Activated T-cell treated with anti-CD3 and anti-CD28 coated beads, Interleukin-2, amount 50 U/mL, for 72 hours (primary cell): ENCODE data around the gene PRRC2B. TPM values are rescaled to one million over a fixed set of nuclear protein-coding genes. Genes with fewer than 3 reads are reported as not detected.

Experiments used
- ATAC-seq, 2 donors: fragments of 150-1000 bp; cut with Tn5 transposase; replicated peaks in 1 of 2; 2 replicates each; pipeline ENCODE4 v1.10.0; 2021; ENCODE audit warnings: moderate library complexity in 2 of 2, mild to moderate bottlenecking in 1 of 2
- DNase-seq, 2 donors: peaks; one replicate each; pipeline ENCODE4 v3.0.0; 2021 to 2022; ENCODE audit warnings: mixed read lengths in 1 of 2
- H3K27ac Mint-ChIP-seq: one replicate; pipeline ENCODE4 v1.8.0; 2022; ENCODE audit warnings: mild to moderate bottlenecking, moderate library complexity, mixed read lengths
- H3K27me3 Mint-ChIP-seq: one replicate; pipeline ENCODE4 v1.8.0; 2022; ENCODE audit warnings: low read depth, mixed read lengths
- H3K36me3 Mint-ChIP-seq, 2 donors: one replicate each; pipeline ENCODE4 v1.8.0; 2022; ENCODE audit warnings: mixed read lengths in 2 of 2, mild to moderate bottlenecking in 1 of 2; ENCODE audit not compliant: insufficient read depth in 2 of 2
- H3K4me1 Mint-ChIP-seq: one replicate; pipeline ENCODE4 v1.8.0; 2022; ENCODE audit warnings: low read depth, mixed read lengths
- H3K4me3 Mint-ChIP-seq, 2 donors: one replicate each; pipeline ENCODE4 v1.8.0; 2022; ENCODE audit warnings: mild to moderate bottlenecking in 2 of 2, mixed read lengths in 2 of 2, moderate library complexity in 2 of 2
- H3K9me3 Mint-ChIP-seq, 2 donors: one replicate each; pipeline ENCODE4 v1.8.0; 2022; ENCODE audit warnings: mixed read lengths in 2 of 2
- total RNA-seq, 2 donors: library from RNA; stranded (reverse); gene quantifications; one replicate each; pipeline ENCODE4 v1.2.3, GENCODE V29; 2022

PRRC2B gene
- total RNA-seq, 2 donors from 2014 or later: 179 to 214 TPM

DNA sequence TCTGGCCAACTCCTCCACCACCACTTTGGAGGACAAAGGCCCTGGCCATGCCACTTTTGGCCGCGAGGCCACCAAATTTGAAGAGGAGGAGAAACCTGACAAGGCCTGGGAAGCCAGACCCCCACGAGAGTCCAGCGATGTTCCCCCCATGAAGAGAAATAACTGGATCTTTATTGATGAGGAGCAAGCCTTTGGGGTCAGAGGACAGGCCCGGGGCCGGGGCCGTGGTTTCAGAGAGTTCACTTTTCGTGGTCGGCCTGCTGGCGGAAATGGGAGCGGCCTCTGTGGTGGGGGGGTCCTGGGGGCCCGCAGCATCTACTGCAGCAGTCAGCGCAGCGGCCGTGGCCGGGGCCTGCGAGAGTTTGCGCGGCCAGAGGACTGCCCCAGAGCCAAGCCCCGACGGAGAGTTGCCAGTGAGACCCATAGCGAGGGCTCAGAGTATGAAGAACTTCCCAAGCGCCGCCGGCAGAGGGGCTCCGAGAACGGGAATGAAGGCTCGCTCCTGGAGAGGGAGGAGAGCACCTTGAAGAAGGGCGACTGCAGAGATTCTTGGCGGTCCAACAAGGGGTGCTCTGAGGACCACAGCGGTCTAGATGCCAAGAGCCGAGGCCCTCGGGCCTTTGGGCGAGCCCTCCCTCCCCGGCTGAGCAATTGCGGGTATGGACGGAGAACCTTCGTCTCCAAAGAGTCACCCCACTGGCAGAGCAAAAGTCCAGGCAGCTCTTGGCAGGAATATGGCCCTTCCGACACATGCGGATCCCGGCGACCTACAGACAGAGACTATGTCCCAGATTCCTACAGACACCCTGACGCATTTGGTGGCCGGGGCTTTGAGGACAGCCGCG lies 81.4 kb downstream of the PRRC2B start:
- Mint-ChIP-seq H3K9me3 (no peaks in the 10 kb centered on the region), H3K4me1 (peaks cover 16% of the 10 kb centered on the region), H3K27me3 (no peaks in the 10 kb centered on the region), H3K36me3 (peaks cover 11 to 38% of the 10 kb centered on the region in 2 donors), H3K4me3 (no peak overlapping the region), H3K27ac (no peak overlapping the region)
- no peak for ATAC-seq
- no peak for DNase-seq

DNA sequence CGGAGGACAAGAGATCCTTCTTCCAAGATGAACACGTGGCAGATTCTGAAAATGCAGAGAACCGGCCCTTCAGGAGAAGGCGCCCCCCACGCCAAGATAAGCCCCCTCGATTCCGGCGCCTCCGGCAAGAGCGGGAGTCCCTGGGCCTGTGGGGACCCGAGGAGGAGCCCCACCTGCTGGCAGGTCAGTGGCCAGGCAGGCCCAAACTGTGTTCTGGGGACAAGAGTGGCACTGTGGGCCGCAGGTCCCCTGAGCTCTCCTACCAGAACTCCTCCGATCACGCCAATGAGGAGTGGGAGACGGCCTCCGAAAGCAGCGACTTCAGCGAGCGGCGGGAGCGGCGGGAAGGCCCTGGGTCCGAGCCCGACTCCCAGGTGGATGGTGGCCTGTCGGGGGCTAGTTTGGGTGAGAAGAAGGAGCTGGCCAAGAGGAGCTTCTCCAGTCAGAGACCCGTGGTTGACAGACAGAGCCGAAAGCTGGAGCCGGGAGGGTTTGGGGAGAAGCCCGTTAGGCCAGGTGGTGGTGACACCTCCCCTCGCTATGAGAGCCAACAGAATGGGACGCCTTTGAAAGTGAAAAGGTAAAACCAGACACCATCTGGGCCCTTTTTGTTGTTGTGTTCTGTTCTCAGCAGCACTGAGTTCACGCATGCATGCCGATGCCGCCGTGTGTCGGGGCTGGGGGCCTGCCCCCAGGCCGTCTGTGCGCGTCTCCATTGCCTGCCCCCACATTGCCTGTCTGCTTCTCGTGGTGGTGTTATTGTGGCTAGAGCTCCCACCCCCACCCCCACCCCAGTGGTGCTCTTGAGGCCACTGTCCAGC lies 82.3 kb downstream of the PRRC2B start:
- H3K27ac Mint-ChIP-seq: no peak overlapping the region
- H3K4me3 Mint-ChIP-seq: no peak overlapping the region
- DNase-seq: no peak
- no peak for ATAC-seq
- H3K9me3 Mint-ChIP-seq: no peaks in the 10 kb centered on the region
- H3K4me1 Mint-ChIP-seq: peaks cover 17% of the 10 kb centered on the region
- peaks cover 7 to 34% of the 10 kb centered on the region in 2 donors for H3K36me3 Mint-ChIP-seq
- no peaks in the 10 kb centered on the region for H3K27me3 Mint-ChIP-seq

- H3K27ac Mint-ChIP-seq: no peak overlapping the region
- H3K4me3 Mint-ChIP-seq: no peak overlapping the region
- no peak for DNase-seq
- no peaks in the 10 kb centered on the region for H3K9me3 Mint-ChIP-seq
- no peak for ATAC-seq
- H3K27me3 Mint-ChIP-seq: no peaks in the 10 kb centered on the region
- peaks cover 17% of the 10 kb centered on the region for H3K4me1 Mint-ChIP-seq
- peaks cover 6 to 31% of the 10 kb centered on the region in 2 donors for H3K36me3 Mint-ChIP-seq
Observed at GRCh38 chr9:131476777-131477345, 83.0 kb downstream of the PRRC2B start.

GRCh38 chr9:131477367-131477766 lies 83.5 kb downstream of the PRRC2B start:
- Mint-ChIP-seq H3K36me3 (peaks cover 10 to 35% of the 10 kb centered on the region in 2 donors), H3K27ac (no peak overlapping the region), H3K27me3 (no peaks in the 10 kb centered on the region), H3K9me3 (no peaks in the 10 kb centered on the region), H3K4me3 (no peak overlapping the region), H3K4me1 (peaks cover 17% of the 10 kb centered on the region)
- ATAC-seq: no peak
- DNase-seq: no peak

DNA sequence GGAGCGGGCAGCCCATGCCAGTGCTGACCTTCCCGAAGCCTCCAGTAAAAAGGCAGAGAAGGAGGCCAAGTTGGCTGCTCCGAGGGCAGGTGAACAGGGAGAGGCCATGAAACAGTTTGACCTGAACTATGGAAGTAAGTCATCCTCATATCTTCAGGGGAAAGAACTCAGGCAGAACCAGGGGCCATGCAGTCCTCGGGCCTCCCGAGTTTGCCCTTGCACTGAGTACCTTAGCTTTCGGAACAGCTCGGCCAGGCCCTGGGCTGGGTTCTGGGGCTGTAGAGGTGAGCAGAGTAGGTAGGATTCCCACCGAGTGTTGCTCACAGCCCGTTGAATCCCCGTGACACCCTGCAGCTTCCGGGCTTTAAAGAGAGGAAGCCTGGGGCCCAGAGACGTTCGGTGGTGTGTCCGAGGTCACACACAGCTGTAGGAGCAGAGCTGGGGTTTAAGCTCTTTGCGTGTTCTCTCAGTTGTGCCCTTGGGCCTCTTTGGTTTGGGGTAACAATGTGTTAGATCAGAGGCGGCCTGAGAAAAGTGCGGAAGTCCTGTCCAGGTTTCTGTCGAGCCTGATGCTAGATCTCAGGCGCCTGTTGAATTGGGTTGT lies 84.0 kb downstream of the PRRC2B start:
- no peak for ATAC-seq
- H3K4me3 Mint-ChIP-seq: no peak overlapping the region
- peak overlapping the region; percentile 45 for H3K27ac Mint-ChIP-seq
- H3K36me3 Mint-ChIP-seq: peaks cover 8 to 34% of the 10 kb centered on the region in 2 donors
- peaks cover 17% of the 10 kb centered on the region for H3K4me1 Mint-ChIP-seq
- H3K27me3 Mint-ChIP-seq: no peaks in the 10 kb centered on the region
- H3K9me3 Mint-ChIP-seq: no peaks in the 10 kb centered on the region
- no peak for DNase-seq

GRCh38 chr9:131478421-131478868 lies 84.6 kb downstream of the PRRC2B start:
- peaks cover 6 to 33% of the 10 kb centered on the region in 2 donors for H3K36me3 Mint-ChIP-seq
- no peaks in the 10 kb centered on the region for H3K9me3 Mint-ChIP-seq
- no peaks in the 10 kb centered on the region for H3K27me3 Mint-ChIP-seq
- no peak overlapping the region for H3K27ac Mint-ChIP-seq
- DNase-seq (peak; percentile 59 to 60), ATAC-seq (peak in 1 of 2 donors; percentile 28)
- no peak overlapping the region for H3K4me3 Mint-ChIP-seq
- peaks cover 17% of the 10 kb centered on the region for H3K4me1 Mint-ChIP-seq

DNA sequence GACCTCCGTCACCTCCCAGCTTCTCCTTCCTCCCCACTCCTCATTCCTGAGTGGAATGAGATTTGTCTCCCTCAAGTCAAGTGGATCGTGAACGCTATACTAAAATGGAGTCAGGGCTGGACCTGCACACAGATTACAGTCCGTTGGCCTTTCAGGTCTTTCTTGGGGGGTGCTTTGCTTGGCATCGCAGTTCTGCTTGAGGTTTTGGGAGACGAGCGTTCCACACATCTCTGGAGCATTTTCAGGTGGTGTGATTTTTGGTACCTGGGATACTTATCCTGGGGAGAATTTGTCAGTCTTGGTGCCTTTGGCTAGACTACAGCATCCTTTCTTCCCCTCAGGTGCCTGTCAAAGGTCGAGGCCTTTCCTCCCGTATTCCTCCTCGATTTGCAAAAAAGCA lies 85.0 kb downstream of the PRRC2B start:
- Mint-ChIP-seq H3K4me1 (peaks cover 17% of the 10 kb centered on the region), H3K9me3 (no peaks in the 10 kb centered on the region), H3K27me3 (no peaks in the 10 kb centered on the region), H3K4me3 (no peak overlapping the region), H3K27ac (no peak overlapping the region), H3K36me3 (peaks cover 6 to 33% of the 10 kb centered on the region in 2 donors)
- DNase-seq (no peak), ATAC-seq (no peak)

DNA sequence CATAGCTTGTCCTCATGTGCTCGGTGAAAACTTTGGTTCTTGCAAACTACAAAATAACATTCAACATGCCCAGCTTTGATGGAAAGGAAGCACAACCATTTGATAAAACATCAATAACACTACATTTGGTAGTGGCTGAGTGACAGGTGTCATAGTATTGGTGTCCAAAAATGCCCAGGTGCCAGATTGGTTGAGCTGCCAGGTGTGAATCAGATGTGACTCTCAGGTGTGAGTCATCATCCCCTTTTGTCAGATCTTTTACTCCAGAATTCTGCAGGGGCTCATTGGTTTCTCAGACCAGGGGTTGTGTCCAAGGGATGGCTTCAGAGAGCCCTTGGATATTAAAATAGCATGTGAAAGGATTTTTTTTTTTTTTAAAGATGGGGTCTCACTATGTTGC lies 86.4 kb downstream of the PRRC2B start:
- Mint-ChIP-seq H3K4me3 (no peak overlapping the region), H3K27ac (peak overlapping the region; percentile 24)
- DNase-seq: no peak

DNA sequence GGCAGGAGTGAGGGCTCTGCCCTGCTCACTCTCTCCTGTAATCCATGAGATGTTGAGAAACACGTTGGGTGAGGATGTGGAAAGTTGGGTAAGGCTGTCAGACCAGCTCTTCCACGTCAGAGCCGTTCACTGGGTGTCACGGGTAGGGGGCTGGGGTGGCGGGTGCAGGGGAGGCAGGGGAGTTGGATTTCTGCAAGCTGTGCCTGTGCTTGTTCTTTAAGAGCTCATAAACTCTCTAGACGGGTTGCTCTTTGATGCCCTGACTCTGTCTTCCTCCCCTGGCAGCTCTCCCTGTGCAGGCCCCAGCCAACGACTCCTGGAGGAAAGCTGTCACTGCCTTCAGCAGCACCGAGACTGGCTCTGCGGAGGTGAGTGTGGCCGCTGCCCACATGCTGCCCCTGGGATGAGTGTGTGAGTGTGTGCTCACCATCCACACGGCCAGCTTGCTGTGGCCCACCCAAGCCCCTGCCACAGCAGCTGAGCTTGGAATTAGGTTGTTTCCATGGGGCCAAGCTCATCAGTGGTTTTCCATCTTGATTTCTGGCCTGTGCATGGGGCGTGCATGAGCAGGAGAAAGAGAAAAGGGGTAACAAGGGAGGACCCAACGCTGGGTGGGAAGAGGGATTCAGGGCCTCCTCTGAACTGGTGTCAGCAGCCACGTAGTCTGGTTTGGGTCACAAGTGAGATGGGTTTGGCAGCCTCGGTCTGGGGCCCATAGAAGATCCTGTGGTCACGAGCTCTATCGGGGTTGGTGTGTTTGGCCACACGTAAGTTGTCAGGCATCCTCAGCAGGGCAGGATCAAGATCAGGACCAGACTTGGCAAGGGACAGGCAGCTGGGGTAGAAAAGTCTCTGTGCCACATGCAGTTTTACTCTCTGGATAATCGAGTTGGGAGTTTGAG lies 87.8 kb downstream of the PRRC2B start:
- peak overlapping the region; percentile 18 for H3K27ac Mint-ChIP-seq
- H3K4me1 Mint-ChIP-seq: peaks cover 17% of the 10 kb centered on the region
- H3K9me3 Mint-ChIP-seq: no peaks in the 10 kb centered on the region
- H3K27me3 Mint-ChIP-seq: no peaks in the 10 kb centered on the region
- H3K4me3 Mint-ChIP-seq: no peak overlapping the region
- peaks cover 7 to 22% of the 10 kb centered on the region in 2 donors for H3K36me3 Mint-ChIP-seq
- no peak for ATAC-seq
- no peak for DNase-seq

More for the DNA sequence above, 86.4 kb downstream of the PRRC2B start:
- peaks cover 6 to 21% of the 10 kb centered on the region in 2 donors for H3K36me3 Mint-ChIP-seq
- peaks cover 17% of the 10 kb centered on the region for H3K4me1 Mint-ChIP-seq
- peak; percentile 54 to 57 for ATAC-seq
- H3K9me3 Mint-ChIP-seq: no peaks in the 10 kb centered on the region
- no peaks in the 10 kb centered on the region for H3K27me3 Mint-ChIP-seq

- peaks cover 17% of the 10 kb centered on the region for H3K4me1 Mint-ChIP-seq
- DNase-seq (no peak), ATAC-seq (no peak)
- peaks cover 10 to 25% of the 10 kb centered on the region in 2 donors for H3K36me3 Mint-ChIP-seq
- peak overlapping the region; percentile 18 for H3K27ac Mint-ChIP-seq
- no peak overlapping the region for H3K4me3 Mint-ChIP-seq
- H3K27me3 Mint-ChIP-seq: no peaks in the 10 kb centered on the region
- H3K9me3 Mint-ChIP-seq: no peaks in the 10 kb centered on the region
Observed at GRCh38 chr9:131482343-131483006, 88.6 kb downstream of the PRRC2B start.

GRCh38 chr9:131483319-131484050 lies 89.6 kb downstream of the PRRC2B start:
- no peaks in the 10 kb centered on the region for H3K9me3 Mint-ChIP-seq
- no peak for ATAC-seq
- DNase-seq: no peak
- no peak overlapping the region for H3K4me3 Mint-ChIP-seq
- H3K4me1 Mint-ChIP-seq: peaks cover 17% of the 10 kb centered on the region
- H3K27me3 Mint-ChIP-seq: no peaks in the 10 kb centered on the region
- peak overlapping the region; percentile 19 for H3K27ac Mint-ChIP-seq
- H3K36me3 Mint-ChIP-seq: peaks cover 13 to 31% of the 10 kb centered on the region in 2 donors
